ENCODE results near the gene RPUSD4.

Gene RPUSD4

GRCh38 chr11:126191379-126192073 is 19.9 kb downstream of the RPUSD4 start:
- Histone ChIP-seq H3K4me1 (ENCODE audit: control insufficient read depth, insufficient read depth, low read length) (no peaks in the 10 kb centered on the region), H3K27me3 (ENCODE audit: control insufficient read depth, insufficient read depth, low read length) (no peaks in the 10 kb centered on the region), H3K4me3 (ENCODE audit: low read depth, low read length) (no peak overlapping the region), H3K9ac (ENCODE audit: low read depth, low read length) (no peak overlapping the region), H3K27ac (ENCODE audit: low read depth, low read length) (no peak overlapping the region), H3K36me3 (ENCODE audit: control insufficient read depth, insufficient read depth, low read length) (peaks cover 49% of the 10 kb centered on the region), H3K9me3 (ENCODE audit: control insufficient read depth, insufficient read depth, low read length) (no peaks in the 10 kb centered on the region)

- Histone ChIP-seq H3K9me3 (ENCODE audit: control insufficient read depth, insufficient read depth, low read length) (no peaks in the 10 kb centered on the region), H3K4me1 (ENCODE audit: control insufficient read depth, insufficient read depth, low read length) (no peaks in the 10 kb centered on the region), H3K9ac (ENCODE audit: low read depth, low read length) (no peak overlapping the region), H3K36me3 (ENCODE audit: control insufficient read depth, insufficient read depth, low read length) (peaks cover 44% of the 10 kb centered on the region), H3K27ac (ENCODE audit: low read depth, low read length) (no peak overlapping the region), H3K27me3 (ENCODE audit: control insufficient read depth, insufficient read depth, low read length) (no peaks in the 10 kb centered on the region), H3K4me3 (ENCODE audit: low read depth, low read length) (no peak overlapping the region)
These were observed 20.7 kb downstream of the RPUSD4 start for GRCh38 chr11:126190792-126191191.

GRCh38 chr11:126189109-126189929 is 22.1 kb downstream of the RPUSD4 start:
- H3K9me3 ChIP-seq (ENCODE audit: control insufficient read depth, insufficient read depth, low read length), result no peaks in the 10 kb centered on the region
- no peaks in the 10 kb centered on the region for H3K27me3 ChIP-seq (ENCODE audit: control insufficient read depth, insufficient read depth, low read length)
- no peak overlapping the region for H3K9ac ChIP-seq (ENCODE audit: low read depth, low read length)
- no peak overlapping the region for H3K27ac ChIP-seq (ENCODE audit: low read depth, low read length)
- H3K36me3 ChIP-seq (ENCODE audit: control insufficient read depth, insufficient read depth, low read length), result peaks cover 36% of the 10 kb centered on the region
- no peak overlapping the region for H3K4me3 ChIP-seq (ENCODE audit: low read depth, low read length)
- no peaks in the 10 kb centered on the region for H3K4me1 ChIP-seq (ENCODE audit: control insufficient read depth, insufficient read depth, low read length)

GRCh38 chr11:126188332-126189108 is 22.9 kb downstream of the RPUSD4 start:
- Histone ChIP-seq H3K9ac (ENCODE audit: low read depth, low read length) (no peak overlapping the region), H3K36me3 (ENCODE audit: control insufficient read depth, insufficient read depth, low read length) (peaks cover 31% of the 10 kb centered on the region), H3K27me3 (ENCODE audit: control insufficient read depth, insufficient read depth, low read length) (no peaks in the 10 kb centered on the region), H3K4me1 (ENCODE audit: control insufficient read depth, insufficient read depth, low read length) (no peaks in the 10 kb centered on the region), H3K9me3 (ENCODE audit: control insufficient read depth, insufficient read depth, low read length) (no peaks in the 10 kb centered on the region), H3K4me3 (ENCODE audit: low read depth, low read length) (no peak overlapping the region), H3K27ac (ENCODE audit: low read depth, low read length) (no peak overlapping the region)

GRCh38 chr11:126186708-126187529 is 24.5 kb downstream of the RPUSD4 start:
- Histone ChIP-seq H3K4me1 (ENCODE audit: control insufficient read depth, insufficient read depth, low read length) (no peaks in the 10 kb centered on the region), H3K9me3 (ENCODE audit: control insufficient read depth, insufficient read depth, low read length) (no peaks in the 10 kb centered on the region), H3K27me3 (ENCODE audit: control insufficient read depth, insufficient read depth, low read length) (no peaks in the 10 kb centered on the region), H3K9ac (ENCODE audit: low read depth, low read length) (no peak overlapping the region), H3K27ac (ENCODE audit: low read depth, low read length) (no peak overlapping the region), H3K36me3 (ENCODE audit: control insufficient read depth, insufficient read depth, low read length) (peaks cover 15% of the 10 kb centered on the region), H3K4me3 (ENCODE audit: low read depth, low read length) (no peak overlapping the region)

GRCh38 chr11:126186025-126186698 is 25.3 kb downstream of the RPUSD4 start:
- Histone ChIP-seq H3K9me3 (ENCODE audit: control insufficient read depth, insufficient read depth, low read length) (no peaks in the 10 kb centered on the region), H3K4me1 (ENCODE audit: control insufficient read depth, insufficient read depth, low read length) (no peaks in the 10 kb centered on the region), H3K27me3 (ENCODE audit: control insufficient read depth, insufficient read depth, low read length) (no peaks in the 10 kb centered on the region), H3K27ac (ENCODE audit: low read depth, low read length) (no peak overlapping the region), H3K36me3 (ENCODE audit: control insufficient read depth, insufficient read depth, low read length) (peaks cover 7% of the 10 kb centered on the region), H3K9ac (ENCODE audit: low read depth, low read length) (no peak overlapping the region), H3K4me3 (ENCODE audit: low read depth, low read length) (no peak overlapping the region)

GRCh38 chr11:126185259-126186024 is 26.0 kb downstream of the RPUSD4 start:
- H3K27ac ChIP-seq (ENCODE audit: low read depth, low read length), result no peak overlapping the region
- no peak overlapping the region for H3K9ac ChIP-seq (ENCODE audit: low read depth, low read length)
- H3K9me3 ChIP-seq (ENCODE audit: control insufficient read depth, insufficient read depth, low read length), result no peaks in the 10 kb centered on the region
- H3K4me1 ChIP-seq (ENCODE audit: control insufficient read depth, insufficient read depth, low read length), result no peaks in the 10 kb centered on the region
- no peaks in the 10 kb centered on the region for H3K27me3 ChIP-seq (ENCODE audit: control insufficient read depth, insufficient read depth, low read length)
- H3K36me3 ChIP-seq (ENCODE audit: control insufficient read depth, insufficient read depth, low read length), result peaks cover under 1% of the 10 kb centered on the region; the same call in 1 of the 2 replicates
- H3K4me3 ChIP-seq (ENCODE audit: low read depth, low read length), result no peak overlapping the region

- Histone ChIP-seq H3K27ac (ENCODE audit: low read depth, low read length) (no peak overlapping the region), H3K9ac (ENCODE audit: low read depth, low read length) (no peak overlapping the region), H3K9me3 (ENCODE audit: control insufficient read depth, insufficient read depth, low read length) (no peaks in the 10 kb centered on the region), H3K36me3 (ENCODE audit: control insufficient read depth, insufficient read depth, low read length) (no peaks in the 10 kb centered on the region), H3K4me1 (ENCODE audit: control insufficient read depth, insufficient read depth, low read length) (no peaks in the 10 kb centered on the region), H3K27me3 (ENCODE audit: control insufficient read depth, insufficient read depth, low read length) (no peaks in the 10 kb centered on the region), H3K4me3 (ENCODE audit: low read depth, low read length) (no peak overlapping the region)
These were observed 28.5 kb downstream of the RPUSD4 start for GRCh38 chr11:126182787-126183445.

GRCh38 chr11:126181939-126182730 is 29.3 kb downstream of the RPUSD4 start:
- Histone ChIP-seq H3K9ac (ENCODE audit: low read depth, low read length) (no peak overlapping the region), H3K9me3 (ENCODE audit: control insufficient read depth, insufficient read depth, low read length) (no peaks in the 10 kb centered on the region), H3K4me3 (ENCODE audit: low read depth, low read length) (no peak overlapping the region), H3K36me3 (ENCODE audit: control insufficient read depth, insufficient read depth, low read length) (no peaks in the 10 kb centered on the region), H3K27ac (ENCODE audit: low read depth, low read length) (no peak overlapping the region), H3K4me1 (ENCODE audit: control insufficient read depth, insufficient read depth, low read length) (no peaks in the 10 kb centered on the region), H3K27me3 (ENCODE audit: control insufficient read depth, insufficient read depth, low read length) (no peaks in the 10 kb centered on the region)
